PC-3 (cell line): Measurements from ENCODE around the gene KTI12. TPM values are rescaled to one million over a fixed set of nuclear protein-coding genes. Genes with fewer than 3 reads are reported as not detected.

Experiments
- ATAC-seq: fragments of 200-7000 bp; cut with Tn5 transposase; 2 replicates; pipeline ENCODE4 v1.9.1; 2020; ENCODE audit warnings: mild to moderate bottlenecking, moderate library complexity
- BruUV-seq: library from RNA; stranded (reverse); fragments of 400-500 nt; replicated peaks from 2 replicates; lab custom pipeline; 2021; lab: Mats Ljungman, UMichigan
- CTCF ChIA-PET: fragments of 300-600 bp; sonication (Branson Sonifier 250); formaldehyde crosslinking; loops from one replicate; lab custom pipeline; 2022; ENCODE audit warnings: antibody characterized with exemption; lab: Charles Lee
- POLR2A ChIA-PET: fragments of 300-600 bp; sonication (Branson Sonifier 250); formaldehyde crosslinking; loops from one replicate; lab custom pipeline; 2022; ENCODE audit warnings: antibody characterized with exemption; ENCODE audit not compliant: unreplicated experiment; lab: Charles Lee
- DNase-seq: peaks from one replicate; pipeline ENCODE4 v3.0.0-alpha.2; 2015
- H2AFZ ChIP-seq: fragments of 300-600 bp; sonication (generic); 2 replicates; pipeline ENCODE4 v1.6.0; 2016; ENCODE audit warnings: antibody characterized with exemption, low read length
- H3F3A ChIP-seq: fragments of 300-600 bp; sonication (generic); one replicate; pipeline ENCODE4 v1.6.0; 2017; ENCODE audit warnings: antibody characterized with exemption, low read length, control low read depth, mild to moderate bottlenecking; ENCODE audit not compliant: unreplicated experiment
- H3K27ac ChIP-seq: fragments of 300-600 bp; sonication (generic); 2 replicates; pipeline ENCODE4 v1.5.1; 2016; ENCODE audit warnings: mild to moderate bottlenecking, low read length
- H3K27me3 ChIP-seq: fragments of 300-600 bp; sonication (generic); 2 replicates; pipeline ENCODE4 v1.6.1; 2016; ENCODE audit warnings: low read length, mixed read lengths
- H3K36me3 ChIP-seq: fragments of 300-600 bp; sonication (generic); 2 replicates; pipeline ENCODE4 v1.6.1; 2016; ENCODE audit warnings: low read depth, mixed run types, low read length, mixed read lengths
- H3K4me1 ChIP-seq: fragments of 300-600 bp; sonication (generic); 2 replicates; pipeline ENCODE4 v1.5.1; 2016; ENCODE audit warnings: low read length; ENCODE audit not compliant: insufficient read depth
- H3K4me2 ChIP-seq: fragments of 300-600 bp; sonication (generic); 2 replicates; pipeline ENCODE4 v1.6.0; 2016; ENCODE audit warnings: low read length
- H3K4me3 ChIP-seq: fragments of 300-600 bp; sonication (generic); 2 replicates; pipeline ENCODE4 v1.5.1; 2016; ENCODE audit warnings: mild to moderate bottlenecking, low read length, mixed read lengths
- H3K79me2 ChIP-seq: fragments of 300-600 bp; sonication (generic); 2 replicates; pipeline ENCODE4 v1.6.1; 2017; ENCODE audit warnings: low read length, mixed read lengths
- H3K9ac ChIP-seq: fragments of 300-600 bp; sonication (generic); 2 replicates; pipeline ENCODE4 v1.6.0; 2016; ENCODE audit warnings: mild to moderate bottlenecking, low read length
- H3K9me2 ChIP-seq: fragments of 300-600 bp; sonication (generic); replicated peaks from 2 replicates; pipeline ENCODE4 v1.6.1; 2016; ENCODE audit warnings: mixed run types, low read length, mixed read lengths
- H3K9me3 ChIP-seq: fragments of 300-600 bp; sonication (generic); 2 replicates; pipeline ENCODE4 v1.6.1; 2016; ENCODE audit warnings: low read length, mixed read lengths
- H4K20me1 ChIP-seq: fragments of 300-600 bp; sonication (generic); 2 replicates; pipeline ENCODE4 v1.6.1; 2016; ENCODE audit warnings: low read length, mixed read lengths
- CTCF ChIP-seq: fragments of 300-600 bp; sonication (generic); conservative IDR thresholded peaks from 2 replicates; pipeline ENCODE4 v1.5.1; 2017; ENCODE audit warnings: antibody characterized with exemption, low read depth, mild to moderate bottlenecking, low read length
- EZH2 ChIP-seq: fragments of 300-600 bp; sonication (generic); IDR thresholded peaks from one replicate; pipeline ENCODE4 v1.6.1; 2017; ENCODE audit warnings: antibody characterized with exemption, mild to moderate bottlenecking, low read length; ENCODE audit not compliant: unreplicated experiment
- EZH2phosphoT487 ChIP-seq: fragments of 300-600 bp; sonication (generic); IDR thresholded peaks from 2 replicates; pipeline ENCODE4 v1.6.1; 2018; ENCODE audit warnings: mild to moderate bottlenecking, antibody characterized with exemption, low read length, borderline replicate concordance
- intact Hi-C: fragments of 100-400 bp; cut with micrococcal nuclease; formaldehyde crosslinking; loops from 2 replicates; pipeline ENCODE4 v1.9.0; 2023
- total RNA-seq: library from RNA; depleted of rRNA; stranded (reverse); fragments of >200 nt; gene quantifications from 2 replicates; pipeline ENCODE4 v1.2.3, GENCODE V29; 2014

Gene KTI12
- total RNA-seq, 1 experiment from 2014 or later = 9.7 TPM

GRCh38 chr1:52072291-52072690 lies 38.7 kb upstream of the KTI12 start:
- Histone ChIP-seq H3K27me3 (no peaks in the 10 kb centered on the region), H3K79me2 (peaks cover 39% of the 10 kb centered on the region), H3F3A (no peaks in the 10 kb centered on the region), H3K9me3 (no peaks in the 10 kb centered on the region), H3K27ac (no peak overlapping the region), H2AFZ (no peak overlapping the region), H3K4me2 (no peak overlapping the region), H3K9me2 (no peaks in the 10 kb centered on the region), H3K4me1 (no peaks in the 10 kb centered on the region), H3K4me3 (no peak overlapping the region), H3K36me3 (peaks cover 35% of the 10 kb centered on the region), H3K9ac (no peak overlapping the region), H4K20me1 (peaks cover 11% of the 10 kb centered on the region; the same call in 1 of the 2 replicates)
- DNase-seq = no peak
- intact Hi-C loops = no loop called here
- no TSS peak for BruUV-seq
- ChIA-PET CTCF (no interaction called here), POLR2A (no interaction called here)
- ATAC-seq = no peak
- TF ChIP-seq CTCF = no peak
- TF ChIP-seq EZH2 = no peak
- no peak for TF ChIP-seq EZH2phosphoT487

GRCh38 chr1:52070704-52071103 lies 37.1 kb upstream of the KTI12 start:
- peaks cover 11% of the 10 kb centered on the region; the same call in 1 of the 2 replicates for H4K20me1 ChIP-seq
- no peak overlapping the region for H3K27ac ChIP-seq
- H3K9ac ChIP-seq = no peak overlapping the region
- ChIA-PET POLR2A (no interaction called here), CTCF (no interaction called here)
- no TSS peak for BruUV-seq
- no peak overlapping the region for H3K4me2 ChIP-seq
- no peaks in the 10 kb centered on the region for H3K9me3 ChIP-seq
- intact Hi-C loops = no loop called here
- no peaks in the 10 kb centered on the region for H3K4me1 ChIP-seq
- no peak for ATAC-seq
- no peaks in the 10 kb centered on the region for H3F3A ChIP-seq
- H3K36me3 ChIP-seq = peaks cover 43% of the 10 kb centered on the region
- no peak overlapping the region for H3K4me3 ChIP-seq
- H3K9me2 ChIP-seq = no peaks in the 10 kb centered on the region
- TF ChIP-seq EZH2phosphoT487 = no peak
- no peak for DNase-seq
- H2AFZ ChIP-seq = no peak overlapping the region
- H3K27me3 ChIP-seq = no peaks in the 10 kb centered on the region
- H3K79me2 ChIP-seq = peaks cover 35% of the 10 kb centered on the region

GRCh38 chr1:52063192-52063591 lies 29.6 kb upstream of the KTI12 start:
- no peak for DNase-seq
- peaks cover 19% of the 10 kb centered on the region; the same call in 1 of the 2 replicates for H4K20me1 ChIP-seq
- peaks cover 59% of the 10 kb centered on the region for H3K36me3 ChIP-seq

More at GRCh38 chr1:52063192-52063591, 29.6 kb upstream of the KTI12 start:
- no peaks in the 10 kb centered on the region for H3K9me2 ChIP-seq
- H2AFZ ChIP-seq = no peak overlapping the region
- H3F3A ChIP-seq = no peaks in the 10 kb centered on the region
- TF ChIP-seq CTCF (no peak), EZH2phosphoT487 (no peak), EZH2 (no peak)
- no peak overlapping the region for H3K4me2 ChIP-seq
- no peaks in the 10 kb centered on the region for H3K27me3 ChIP-seq
- no peak for ATAC-seq
- BruUV-seq = no TSS peak
- no peak overlapping the region for H3K9ac ChIP-seq
- no peaks in the 10 kb centered on the region for H3K9me3 ChIP-seq
- H3K27ac ChIP-seq = no peak overlapping the region
- peaks cover 13% of the 10 kb centered on the region for H3K4me1 ChIP-seq
- CTCF ChIA-PET = no interaction called here
- POLR2A ChIA-PET = no interaction called here
- intact Hi-C loops = no loop called here
- H3K79me2 ChIP-seq = peaks cover 49% of the 10 kb centered on the region
- no peak overlapping the region for H3K4me3 ChIP-seq
